Memory B cell (primary cell): ENCODE results near the gene PCDHB8.
"Not testable (repeated sequence)": the region's sequence is repeated elsewhere in the genome, so short reads cannot be mapped to it uniquely, and the experiment has no call there.

ENCODE experiments used
- ATAC-seq: fragments of 150-1000 bp; cut with Tn5 transposase; 2 replicates; pipeline ENCODE4 v1.10.0; 2021; ENCODE audit warnings: low read depth, mild to moderate bottlenecking, moderate library complexity
- DNase-seq, 2 donors: peaks; one replicate each; pipeline ENCODE4 v3.0.0; 2022; ENCODE audit warnings: low spot score in 2 of 2
- H3K27ac Mint-ChIP-seq: one replicate; pipeline ENCODE4 v1.8.0; 2022; ENCODE audit warnings: mild to moderate bottlenecking, moderate library complexity, mixed read lengths
- H3K27me3 Mint-ChIP-seq: one replicate; pipeline ENCODE4 v1.8.0; 2022; ENCODE audit warnings: mixed read lengths
- H3K36me3 Mint-ChIP-seq: one replicate; pipeline ENCODE4 v1.8.0; 2022; ENCODE audit warnings: mild to moderate bottlenecking, mixed read lengths
- H3K4me1 Mint-ChIP-seq: one replicate; pipeline ENCODE4 v1.8.0; 2022; ENCODE audit warnings: mixed read lengths
- H3K4me3 Mint-ChIP-seq: one replicate; pipeline ENCODE4 v1.8.0; 2022; ENCODE audit warnings: mild to moderate bottlenecking, moderate library complexity, mixed read lengths
- H3K9me3 Mint-ChIP-seq: one replicate; pipeline ENCODE4 v1.8.0; 2022; ENCODE audit warnings: mixed read lengths

The PCDHB8 gene

GRCh38 chr5:141199359-141200235 is 22.0 kb downstream of the PCDHB8 start, which contains the start of gene PCDHB11:
Gene PCDHB11, plus strand, starts transcription at chr5:141199627. Its CDS starts 148 bp downstream, at chr5:141199775.
- no peaks in the 10 kb centered on the region for H3K36me3 Mint-ChIP-seq
- ATAC-seq, result no peak
- peaks cover 5% of the 10 kb centered on the region for H3K27me3 Mint-ChIP-seq
- H3K27ac Mint-ChIP-seq, result no peak within 1 kb of the TSS
- H3K9me3 Mint-ChIP-seq, result peaks cover 10% of the 10 kb centered on the region
- no peak within 1 kb of the TSS for H3K4me3 Mint-ChIP-seq
- no peaks in the 10 kb centered on the region for H3K4me1 Mint-ChIP-seq
- no peak for DNase-seq

- DNase-seq, H3K27me3 Mint-ChIP-seq, H3K4me1 Mint-ChIP-seq, H3K36me3 Mint-ChIP-seq, ATAC-seq, H3K27ac Mint-ChIP-seq, H3K4me3 Mint-ChIP-seq: not testable (repeated sequence)
- peaks cover 10% of the 10 kb centered on the region for H3K9me3 Mint-ChIP-seq
These were observed 23.5 kb downstream of the PCDHB8 start for GRCh38 chr5:141201126-141201525.

- not testable (repeated sequence) for H3K27me3 Mint-ChIP-seq, ATAC-seq, H3K27ac Mint-ChIP-seq, H3K36me3 Mint-ChIP-seq, H3K4me1 Mint-ChIP-seq, H3K4me3 Mint-ChIP-seq, DNase-seq
- H3K9me3 Mint-ChIP-seq, result peaks cover 10% of the 10 kb centered on the region
These were observed 24.1 kb downstream of the PCDHB8 start for GRCh38 chr5:141201646-141202045.

GRCh38 chr5:141208478-141208877 is 30.9 kb downstream of the PCDHB8 start, which contains the start of gene PCDHB12:
Gene PCDHB12, plus strand, starts transcription at chr5:141208719. Its CDS starts 189 bp downstream, at chr5:141208908.
- ATAC-seq (no peak), DNase-seq (no peak)
- no peak within 1 kb of the TSS for H3K4me3 Mint-ChIP-seq
- no peaks in the 10 kb centered on the region for H3K4me1 Mint-ChIP-seq
- H3K9me3 Mint-ChIP-seq, result peaks cover 2% of the 10 kb centered on the region
- H3K27me3 Mint-ChIP-seq, result peaks cover 9% of the 10 kb centered on the region
- no peaks in the 10 kb centered on the region for H3K36me3 Mint-ChIP-seq
- no peak within 1 kb of the TSS for H3K27ac Mint-ChIP-seq

- not testable (repeated sequence) for H3K9me3 Mint-ChIP-seq, DNase-seq, H3K36me3 Mint-ChIP-seq, H3K27ac Mint-ChIP-seq, H3K4me3 Mint-ChIP-seq, ATAC-seq, H3K4me1 Mint-ChIP-seq
- peaks cover 11% of the 10 kb centered on the region for H3K27me3 Mint-ChIP-seq
These were observed 32.7 kb downstream of the PCDHB8 start for GRCh38 chr5:141210281-141210680.

- peaks cover 11% of the 10 kb centered on the region for H3K27me3 Mint-ChIP-seq
- not testable (repeated sequence) for H3K4me1 Mint-ChIP-seq, H3K4me3 Mint-ChIP-seq, H3K36me3 Mint-ChIP-seq, H3K9me3 Mint-ChIP-seq, DNase-seq, H3K27ac Mint-ChIP-seq, ATAC-seq
These were observed 33.3 kb downstream of the PCDHB8 start for GRCh38 chr5:141210849-141211248.

- DNase-seq, H3K27ac Mint-ChIP-seq, ATAC-seq, H3K36me3 Mint-ChIP-seq, H3K4me1 Mint-ChIP-seq, H3K9me3 Mint-ChIP-seq: not testable (repeated sequence)
- peaks cover 11% of the 10 kb centered on the region for H3K27me3 Mint-ChIP-seq
- H3K4me3 Mint-ChIP-seq, result peak within 1 kb of the TSS; percentile 29
These were observed 36.2 kb downstream of the PCDHB8 start, which contains the start of gene PCDHB13 for GRCh38 chr5:141213656-141214339. Gene PCDHB13, plus strand, starts transcription at chr5:141213919. Its CDS starts 205 bp downstream, at chr5:141214124.

DNA sequence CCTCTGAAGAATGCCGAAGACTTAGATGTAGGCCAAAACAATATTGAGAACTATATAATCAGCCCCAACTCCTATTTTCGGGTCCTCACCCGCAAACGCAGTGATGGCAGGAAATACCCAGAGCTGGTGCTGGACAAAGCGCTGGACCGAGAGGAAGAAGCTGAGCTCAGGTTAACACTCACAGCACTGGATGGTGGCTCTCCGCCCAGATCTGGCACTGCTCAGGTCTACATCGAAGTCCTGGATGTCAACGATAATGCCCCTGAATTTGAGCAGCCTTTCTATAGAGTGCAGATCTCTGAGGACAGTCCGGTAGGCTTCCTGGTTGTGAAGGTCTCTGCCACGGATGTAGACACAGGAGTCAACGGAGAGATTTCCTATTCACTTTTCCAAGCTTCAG is 37.0 kb downstream of the PCDHB8 start:
- H3K27ac Mint-ChIP-seq, H3K4me1 Mint-ChIP-seq, H3K36me3 Mint-ChIP-seq, H3K9me3 Mint-ChIP-seq, ATAC-seq, DNase-seq, H3K4me3 Mint-ChIP-seq: not testable (repeated sequence)
- H3K27me3 Mint-ChIP-seq, result peaks cover 12% of the 10 kb centered on the region

GRCh38 chr5:141215504-141215903 is 37.9 kb downstream of the PCDHB8 start:
- not testable (repeated sequence) for H3K4me1 Mint-ChIP-seq, H3K36me3 Mint-ChIP-seq, ATAC-seq, H3K27ac Mint-ChIP-seq, DNase-seq, H3K4me3 Mint-ChIP-seq
- Mint-ChIP-seq H3K9me3 (peaks cover 16% of the 10 kb centered on the region), H3K27me3 (peaks cover 16% of the 10 kb centered on the region)

- H3K27me3 Mint-ChIP-seq, result peaks cover 17% of the 10 kb centered on the region
- ATAC-seq, H3K4me3 Mint-ChIP-seq, H3K4me1 Mint-ChIP-seq, DNase-seq, H3K27ac Mint-ChIP-seq, H3K36me3 Mint-ChIP-seq: not testable (repeated sequence)
- H3K9me3 Mint-ChIP-seq, result peaks cover 14% of the 10 kb centered on the region
These were observed 38.4 kb downstream of the PCDHB8 start for GRCh38 chr5:141216035-141216434.

GRCh38 chr5:141223112-141223783 is 45.7 kb downstream of the PCDHB8 start, which contains the start of gene PCDHB14:
Gene PCDHB14, plus strand, starts transcription at chr5:141223343. Its CDS starts 163 bp downstream, at chr5:141223506.
- Mint-ChIP-seq H3K27ac (no peak within 1 kb of the TSS), H3K4me3 (peak within 1 kb of the TSS; percentile 19), H3K9me3 (peaks cover 16% of the 10 kb centered on the region), H3K36me3 (peaks cover 2% of the 10 kb centered on the region), H3K4me1 (no peaks in the 10 kb centered on the region), H3K27me3 (peaks cover 17% of the 10 kb centered on the region)
- ATAC-seq (no peak), DNase-seq (no peak)

- H3K4me1 Mint-ChIP-seq, H3K27ac Mint-ChIP-seq, DNase-seq, H3K36me3 Mint-ChIP-seq, ATAC-seq, H3K4me3 Mint-ChIP-seq: not testable (repeated sequence)
- Mint-ChIP-seq H3K27me3 (peaks cover 14% of the 10 kb centered on the region), H3K9me3 (peaks cover 14% of the 10 kb centered on the region)
These were observed 47.3 kb downstream of the PCDHB8 start for GRCh38 chr5:141224844-141225243.

GRCh38 chr5:141225421-141225820 is 47.8 kb downstream of the PCDHB8 start:
- H3K4me1 Mint-ChIP-seq, DNase-seq, H3K4me3 Mint-ChIP-seq, H3K27ac Mint-ChIP-seq, H3K9me3 Mint-ChIP-seq, ATAC-seq, H3K36me3 Mint-ChIP-seq: not testable (repeated sequence)
- peaks cover 11% of the 10 kb centered on the region for H3K27me3 Mint-ChIP-seq
